ENCODE measurements around the gene CYLD.

The CYLD gene

DNA sequence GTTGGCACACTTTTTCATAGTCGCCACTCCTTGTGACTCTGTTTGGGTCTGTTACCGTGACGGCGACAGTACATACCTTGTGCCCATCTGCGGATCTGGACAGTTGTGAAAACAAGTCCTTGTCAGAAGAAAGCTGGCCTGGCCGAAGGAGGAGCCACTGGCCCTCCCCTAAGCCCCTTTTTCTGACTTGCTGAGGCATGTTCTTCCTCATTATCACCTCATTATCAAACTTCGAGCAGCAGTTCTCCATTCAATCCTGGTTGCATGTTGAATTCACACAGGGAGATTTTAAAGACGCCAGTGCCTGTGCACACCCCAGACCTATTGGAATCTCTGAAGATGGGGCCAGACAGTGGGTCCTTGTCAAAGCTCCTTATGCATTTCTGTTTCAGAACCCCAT is 61.1 kb downstream of the CYLD start:
- H3K4me3 ChIP-seq (ENCODE audit: low read depth, low read length): no peak overlapping the region
- DNase-seq (ENCODE audit: low read depth): no peak
- TF ChIP-seq, protein P1, sequence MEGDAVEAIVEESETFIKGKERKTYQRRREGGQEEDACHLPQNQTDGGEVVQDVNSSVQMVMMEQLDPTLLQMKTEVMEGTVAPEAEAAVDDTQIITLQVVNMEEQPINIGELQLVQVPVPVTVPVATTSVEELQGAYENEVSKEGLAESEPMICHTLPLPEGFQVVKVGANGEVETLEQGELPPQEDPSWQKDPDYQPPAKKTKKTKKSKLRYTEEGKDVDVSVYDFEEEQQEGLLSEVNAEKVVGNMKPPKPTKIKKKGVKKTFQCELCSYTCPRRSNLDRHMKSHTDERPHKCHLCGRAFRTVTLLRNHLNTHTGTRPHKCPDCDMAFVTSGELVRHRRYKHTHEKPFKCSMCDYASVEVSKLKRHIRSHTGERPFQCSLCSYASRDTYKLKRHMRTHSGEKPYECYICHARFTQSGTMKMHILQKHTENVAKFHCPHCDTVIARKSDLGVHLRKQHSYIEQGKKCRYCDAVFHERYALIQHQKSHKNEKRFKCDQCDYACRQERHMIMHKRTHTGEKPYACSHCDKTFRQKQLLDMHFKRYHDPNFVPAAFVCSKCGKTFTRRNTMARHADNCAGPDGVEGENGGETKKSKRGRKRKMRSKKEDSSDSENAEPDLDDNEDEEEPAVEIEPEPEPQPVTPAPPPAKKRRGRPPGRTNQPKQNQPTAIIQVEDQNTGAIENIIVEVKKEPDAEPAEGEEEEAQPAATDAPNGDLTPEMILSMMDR (IDR thresholded peaks at IDR 0.05; ENCODE audit: low read depth, low read length, missing control alignments): no peak
- in situ Hi-C loops (cut with HindIII; ENCODE audit: low sequenced_read_pairs): no loop called here

DNA sequence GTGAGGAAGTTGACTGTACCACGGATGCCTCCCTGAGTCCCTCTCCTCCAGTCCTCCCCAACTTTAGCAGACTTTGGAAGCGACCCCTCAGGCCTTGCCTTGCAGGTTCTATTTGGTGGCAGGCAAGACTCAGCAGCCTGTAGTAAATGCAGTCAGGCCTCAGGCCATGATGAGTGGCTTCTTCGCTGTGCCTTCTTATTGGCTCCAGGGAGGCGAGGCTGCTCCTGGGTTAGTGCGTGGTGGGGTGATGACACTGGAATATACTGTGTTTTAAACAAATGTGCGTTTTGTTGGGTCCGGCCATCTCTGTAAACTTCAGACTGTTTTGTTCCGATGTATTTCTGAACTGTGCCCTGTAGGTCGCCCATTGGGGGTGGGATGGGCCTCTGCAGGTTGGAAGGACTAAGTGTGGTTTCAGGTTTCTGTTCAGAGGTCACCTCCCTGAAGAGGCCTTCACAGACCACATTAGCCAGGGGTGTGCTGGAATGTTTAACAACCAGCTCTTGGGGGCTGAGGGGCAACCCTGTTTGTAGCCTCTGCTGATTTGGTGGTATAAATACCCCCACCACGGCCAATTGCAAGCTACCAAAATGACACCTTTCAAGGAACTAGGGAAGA is 62.5 kb downstream of the CYLD start:
- TF ChIP-seq, protein P1 (IDR thresholded peaks at IDR 0.05; ENCODE audit: low read depth, low read length, missing control alignments): no peak
- no peak for DNase-seq (ENCODE audit: low read depth)
- in situ Hi-C loops (cut with HindIII; ENCODE audit: low sequenced_read_pairs): no loop called here
- no peak overlapping the region for H3K4me3 ChIP-seq (ENCODE audit: low read depth, low read length)

DNA sequence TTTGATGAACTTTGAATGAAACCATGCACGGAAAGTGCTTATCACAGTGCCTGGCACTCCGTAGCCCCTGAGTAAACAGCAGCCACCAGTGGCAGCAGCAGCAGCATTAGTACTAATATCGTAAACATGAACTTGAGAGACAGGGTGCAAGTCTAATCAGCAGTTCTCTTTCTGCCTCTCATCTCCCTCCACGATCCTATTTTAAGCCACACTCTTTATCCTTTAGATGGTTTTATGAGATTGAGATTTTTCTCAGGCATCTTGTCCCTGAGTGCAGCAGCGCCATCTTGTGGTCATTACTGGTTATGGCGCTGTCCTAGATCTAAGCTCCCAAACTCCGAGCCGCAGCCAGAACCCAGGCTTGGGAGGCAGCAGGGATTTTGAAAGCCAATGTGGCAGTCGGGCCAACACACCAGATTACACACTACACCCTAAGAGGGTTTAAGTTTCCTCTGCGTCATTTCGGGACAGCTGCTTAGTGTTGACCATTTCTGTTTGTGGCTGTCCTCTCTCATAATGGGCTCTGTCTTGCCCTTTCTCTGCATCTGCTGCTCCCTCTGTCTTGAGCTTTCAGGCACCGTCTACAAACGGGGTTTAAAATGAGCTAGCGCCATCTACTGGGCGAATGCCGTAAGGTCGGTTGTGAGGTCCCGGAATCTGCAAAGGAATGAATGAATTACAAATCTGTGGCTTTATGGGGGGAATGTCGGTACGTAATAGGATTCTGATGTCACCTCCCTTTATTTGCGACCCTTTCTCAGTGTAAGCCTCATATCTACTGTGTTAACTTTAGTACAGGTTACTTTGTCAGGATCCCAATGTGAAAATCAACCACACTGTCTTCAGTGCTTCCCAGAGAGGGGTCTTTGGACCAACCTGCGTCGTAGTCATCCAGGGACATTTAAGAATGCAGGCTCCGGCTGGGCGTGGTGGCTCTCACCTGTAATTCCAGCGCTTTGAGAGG is 64.5 kb downstream of the CYLD start:
- H3K4me3 ChIP-seq (ENCODE audit: low read depth, low read length): peak overlapping the region; percentile 26
- peak; percentile 88 for DNase-seq (ENCODE audit: low read depth)
- in situ Hi-C loops (cut with HindIII; ENCODE audit: low sequenced_read_pairs): no loop called here
- TF ChIP-seq, protein P1 (IDR thresholded peaks at IDR 0.05; ENCODE audit: low read depth, low read length, missing control alignments): peak; percentile 82

DNA sequence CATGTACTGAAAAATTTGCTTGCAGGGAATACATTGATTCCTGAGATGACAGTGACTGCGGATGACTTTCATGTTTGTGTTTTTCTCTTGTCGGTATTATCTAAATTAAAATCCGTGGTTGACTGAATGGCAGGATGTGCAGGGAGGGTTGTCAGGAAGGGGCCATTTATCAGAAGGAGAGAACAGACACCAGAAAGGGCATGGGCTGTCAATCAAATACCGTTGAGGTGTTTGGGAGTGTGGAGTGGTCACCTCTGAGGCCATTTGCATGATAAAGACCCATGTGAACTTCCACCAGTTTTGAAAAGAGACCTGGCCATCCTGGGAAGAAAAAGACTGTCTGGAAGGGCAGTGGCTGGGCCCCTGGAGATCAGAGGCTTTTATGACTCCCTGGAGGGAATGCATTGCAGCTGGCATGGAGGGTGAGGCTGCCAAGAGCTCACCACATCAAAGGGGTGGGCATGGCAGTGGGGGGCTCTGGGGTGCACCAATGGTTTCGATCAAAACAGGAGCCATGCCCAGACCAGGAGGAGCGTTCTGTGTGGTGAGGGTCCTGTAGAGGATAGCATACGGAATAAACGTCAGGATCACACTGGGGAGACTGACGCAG is 67.1 kb downstream of the CYLD start:
- DNase-seq (ENCODE audit: low read depth): no peak
- in situ Hi-C loops (cut with HindIII; ENCODE audit: low sequenced_read_pairs): no loop called here
- no peak overlapping the region for H3K4me3 ChIP-seq (ENCODE audit: low read depth, low read length)
- TF ChIP-seq, protein P1 (IDR thresholded peaks at IDR 0.05; ENCODE audit: low read depth, low read length, missing control alignments): no peak

DNA sequence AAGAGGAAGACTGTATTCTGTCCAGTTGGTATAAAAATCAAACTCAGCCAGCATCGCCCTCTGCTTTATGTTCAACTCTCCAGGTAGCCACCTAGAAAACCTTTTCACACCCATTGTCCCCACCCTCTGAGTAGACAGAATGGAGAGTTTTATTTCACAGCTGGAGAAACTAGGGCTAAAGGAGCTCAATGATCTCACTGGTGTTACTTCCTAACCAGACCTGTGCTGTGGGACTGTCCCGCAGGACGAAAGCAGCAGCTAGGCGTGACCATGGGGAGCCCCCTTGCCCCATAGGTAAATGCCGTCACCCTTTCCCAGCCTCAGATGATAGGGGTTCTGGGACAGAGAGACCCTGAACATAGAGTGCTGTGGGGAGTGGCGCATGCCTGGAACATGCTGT is 67.7 kb downstream of the CYLD start:
- TF ChIP-seq, protein P1 (IDR thresholded peaks at IDR 0.05; ENCODE audit: low read depth, low read length, missing control alignments): no peak
- in situ Hi-C loops (cut with HindIII; ENCODE audit: low sequenced_read_pairs): no loop called here
- DNase-seq (ENCODE audit: low read depth): no peak
- no peak overlapping the region for H3K4me3 ChIP-seq (ENCODE audit: low read depth, low read length)

DNA sequence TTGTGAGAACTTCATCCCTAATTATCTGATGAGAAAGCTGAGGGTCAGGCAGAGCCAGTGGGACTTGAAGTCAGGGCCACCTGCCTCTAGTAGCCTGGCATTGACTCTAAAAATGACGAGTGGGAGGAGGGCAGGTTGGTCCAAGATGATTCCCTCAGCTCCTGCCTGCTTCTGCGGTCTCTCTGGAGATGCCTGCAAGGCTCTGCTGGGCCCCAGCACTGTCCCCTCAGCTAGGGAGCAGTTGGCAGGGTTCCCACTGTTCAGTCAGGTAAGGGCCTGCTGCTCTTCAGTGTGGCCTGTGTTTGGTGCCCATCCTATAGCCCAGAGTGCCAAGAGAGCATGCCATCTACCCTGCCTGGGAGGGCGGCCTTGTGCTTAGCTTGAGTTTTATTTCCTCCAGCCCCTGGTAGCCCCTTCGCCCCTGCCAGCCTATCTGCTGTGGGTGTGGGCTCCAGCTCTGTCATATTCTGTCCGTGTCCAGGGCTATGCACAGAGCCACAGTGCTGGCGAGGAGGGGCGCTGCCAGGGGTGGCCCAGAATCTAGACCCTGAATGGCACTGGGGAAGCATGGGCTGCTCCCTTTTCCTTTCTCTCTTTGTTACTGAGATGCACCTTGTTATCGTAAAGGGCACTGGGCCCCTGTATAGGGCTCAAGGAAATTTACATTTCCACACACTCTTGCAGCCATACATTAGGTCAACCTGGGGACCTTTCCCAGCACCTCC is 68.5 kb downstream of the CYLD start:
- no peak for DNase-seq (ENCODE audit: low read depth)
- TF ChIP-seq, protein P1 (IDR thresholded peaks at IDR 0.05; ENCODE audit: low read depth, low read length, missing control alignments): no peak
- in situ Hi-C loops (cut with HindIII; ENCODE audit: low sequenced_read_pairs): no loop called here
- no peak overlapping the region for H3K4me3 ChIP-seq (ENCODE audit: low read depth, low read length)

Data from astrocyte of the cerebellum (primary cell).